H1 (cell line): Measurements from ENCODE around the gene ITPR1. TPM values are rescaled to one million over a fixed set of nuclear protein-coding genes. Genes with fewer than 3 reads are reported as not detected.

Experiments used
- BCL11A ChIP-seq, 2 experiments: IDR thresholded peaks; one replicate each; pipeline ENCODE4 v1.6.1; 2011; ENCODE audit warnings: low read depth in 2 of 2, low read length in 2 of 2, mild to moderate bottlenecking in 2 of 2
- CHD7 ChIP-seq: fragments of 300-600 bp; sonication (generic); IDR thresholded peaks from 2 replicates; pipeline ENCODE4 v1.7.1; 2012; ENCODE audit warnings: low read length, moderate library complexity, mild to moderate bottlenecking, inconsistent platforms; ENCODE audit not compliant: insufficient replicate concordance
- CTCF ChIP-seq, 3 experiments: IDR thresholded peaks; 1 replicate in 2 of 3; 2 replicates in 1 of 3; pipeline versions ENCODE4 v1.5.1 to v1.6.1; 2011; ENCODE audit warnings: low read length in 3 of 3, mild to moderate bottlenecking in 3 of 3, inconsistent platforms in 2 of 3, low read depth in 1 of 3, moderate library complexity in 1 of 3; ENCODE audit not compliant: insufficient read depth in 1 of 3; ENCODE audit errors: control extremely low read depth in 1 of 3
- EGR1 ChIP-seq: IDR thresholded peaks from 2 replicates; pipeline ENCODE4 v1.6.1; 2011; ENCODE audit warnings: low read depth, low read length, borderline replicate concordance
- GTF2F1 ChIP-seq: IDR thresholded peaks from 2 replicates; pipeline ENCODE4 v1.6.1; 2012; ENCODE audit warnings: low read depth, low read length, improper control_type of control experiment, borderline replicate concordance
- MAX ChIP-seq: IDR thresholded peaks from 2 replicates; pipeline ENCODE4 v1.6.1; 2012; ENCODE audit warnings: inconsistent platforms
- USF2 ChIP-seq: IDR thresholded peaks from 2 replicates; pipeline ENCODE4 v1.6.1; 2011; ENCODE audit warnings: low read length, improper control_type of control experiment
- polyA plus RNA-seq, 7 experiments: library from polyadenylated mRNA; depleted of rRNA in 3 of 7; stranded (reverse) in 5 of 7; unstranded in 2 of 7; fragments of >200 nt in 5 of 7; fragments of 200-250 nt in 2 of 7; gene quantifications; 1 replicate in 5 of 7; 2 replicates in 1 of 7; 4 replicates in 1 of 7; pipeline versions ENCODE4 v1.2.1 to v1.2.3, GENCODE V29; 2011 to 2013; ENCODE audit warnings: missing spikeins in 2 of 7, mixed read lengths in 2 of 7
- total RNA-seq: library from RNA; stranded (reverse); fragmentation: NEBNext Ultra II Directional; extraction: Animal tissue kit (Norgen Biotek cat#: 25700); gene quantifications from 2 replicates; pipeline ENCODE4 v1.2.1, GENCODE V29; 2021

Gene ITPR1
- total and polyA plus RNA-seq, 2 of the 8 experiments (the other 6 are each of a cell fraction or from before 2014, with no cell fraction given), result 2.5 to 16.3 TPM

GRCh38 chr3:4709341-4709740 is 216.2 kb downstream of the ITPR1 start (continued):
- TF ChIP-seq CHD7 (no peak), BCL11A (IDR thresholded peaks at IDR 0.05; ENCODE audit: low read depth in 2 of 2, low read length in 2 of 2) (no peak), CTCF (IDR thresholded peaks at IDR 0.05; ENCODE audit: control extremely low read depth in 1 of 3, insufficient read depth in 1 of 3, low read depth in 1 of 3, low read length in 3 of 3) (no peak), EGR1 (no peak), GTF2F1 (no peak), USF2 (no peak), MAX (no peak)
